OCI-LY1 (cell line): ENCODE measurements around the gene CCNC.

Experiments used
- H2AFZ ChIP-seq: fragments of 200-600 bp; sonication (generic), shearing (Covaris generic); 2 replicates; pipeline ENCODE4 v1.6.0; 2014; ENCODE audit warnings: antibody characterized with exemption, mild to moderate bottlenecking, low read length
- H3F3A ChIP-seq: fragments of 200-600 bp; sonication (generic), shearing (Covaris generic); 2 replicates; pipeline ENCODE4 v1.6.0; 2014; ENCODE audit warnings: mild to moderate bottlenecking, antibody characterized with exemption, low read length, moderate library complexity; ENCODE audit not compliant: insufficient read depth
- H3K27ac ChIP-seq: fragments of 200-600 bp; sonication (generic); 2 replicates; pipeline ENCODE4 v1.5.1; 2014; ENCODE audit warnings: low read length, mixed run types, mild to moderate bottlenecking, low read depth; ENCODE audit not compliant: poor library complexity, severe bottlenecking
- H3K27me3 ChIP-seq: fragments of 200-600 bp; sonication (generic); 2 replicates; pipeline ENCODE4 v1.6.0; 2014; ENCODE audit warnings: antibody characterized with exemption, mild to moderate bottlenecking, low read length, moderate library complexity; ENCODE audit not compliant: insufficient read depth
- H3K36me3 ChIP-seq: fragments of 200-600 bp; sonication (generic); 2 replicates; pipeline ENCODE4 v1.6.1; 2014; ENCODE audit warnings: mild to moderate bottlenecking, antibody characterized with exemption, low read length, moderate library complexity, mixed read lengths; ENCODE audit not compliant: insufficient read depth
- H3K4me1 ChIP-seq: fragments of 200-600 bp; sonication (generic); 2 replicates; pipeline ENCODE4 v1.5.1; 2014; ENCODE audit warnings: mild to moderate bottlenecking, low read length, moderate library complexity; ENCODE audit not compliant: insufficient read depth, severe bottlenecking
- H3K4me2 ChIP-seq: fragments of 200-600 bp; sonication (generic), shearing (Covaris generic); 2 replicates; pipeline ENCODE4 v1.6.1; 2014; ENCODE audit warnings: low read length
- H3K4me3 ChIP-seq: fragments of 200-600 bp; sonication (generic); 2 replicates; pipeline ENCODE4 v1.5.1; 2014; ENCODE audit warnings: low read length, low read depth, mild to moderate bottlenecking, mixed read lengths; ENCODE audit not compliant: poor library complexity, severe bottlenecking
- H3K79me2 ChIP-seq: fragments of 200-600 bp; shearing (Covaris generic); 2 replicates; pipeline ENCODE4 v1.6.1; 2016; ENCODE audit warnings: mixed run types, low read length, mixed read lengths; ENCODE audit not compliant: insufficient read depth
- H3K9ac ChIP-seq: fragments of 200-600 bp; sonication (generic), shearing (Covaris generic); 2 replicates; pipeline ENCODE4 v1.6.1; 2014; ENCODE audit warnings: mild to moderate bottlenecking, low read length, mixed read lengths
- H3K9me2 ChIP-seq: fragments of 200-600 bp; sonication (generic), shearing (Covaris generic); 2 replicates; pipeline ENCODE4 v1.6.1; 2014; ENCODE audit warnings: low read depth, mild to moderate bottlenecking, low read length, mixed read lengths
- H3K9me3 ChIP-seq: fragments of 200-600 bp; shearing (Covaris generic); 2 replicates; pipeline ENCODE4 v1.6.1; 2014; ENCODE audit warnings: low read length, mixed read lengths
- H4K20me1 ChIP-seq: fragments of 200-600 bp; sonication (generic), shearing (Covaris generic); 2 replicates; pipeline ENCODE4 v1.6.0; 2016; ENCODE audit warnings: mild to moderate bottlenecking, low read length; ENCODE audit not compliant: insufficient read depth
- EZH2 ChIP-seq: fragments of 200-600 bp; sonication (generic), shearing (Covaris generic); IDR thresholded peaks from 2 replicates; pipeline ENCODE4 v1.8.0; 2017; ENCODE audit warnings: borderline replicate concordance, mixed run types, mild to moderate bottlenecking, antibody characterized with exemption, low read length, moderate library complexity, mixed read lengths
- TF ChIP-seq, protein P1 (sequence below): fragments of 200-600 bp; sonication (generic), shearing (Covaris generic); IDR thresholded peaks from 2 replicates; pipeline ENCODE4 v1.5.1; 2017; ENCODE audit warnings: mild to moderate bottlenecking, antibody characterized with exemption, low read length, moderate library complexity, mixed read lengths

CCNC gene

DNA sequence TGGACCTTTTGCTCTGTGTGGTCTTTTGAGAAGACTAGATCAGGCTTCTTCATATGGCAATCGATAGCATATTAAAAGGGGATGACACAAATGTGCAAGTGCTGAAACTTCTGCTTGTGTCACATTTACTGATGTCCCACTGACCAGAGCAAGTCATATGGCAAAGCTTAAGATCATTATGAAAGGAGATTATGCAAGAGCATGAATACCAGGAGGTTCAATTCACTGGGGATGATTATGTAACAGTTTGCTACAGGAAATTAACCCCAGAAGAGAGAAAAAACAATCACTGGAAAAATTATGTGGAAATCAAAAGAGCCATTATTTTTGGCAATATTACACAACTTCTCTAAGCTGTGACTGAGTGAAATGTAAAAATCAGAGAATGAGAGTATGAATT, 24.4 kb upstream of the CCNC start:
- Histone ChIP-seq H3K4me3 (no peak overlapping the region), H3F3A (no peaks in the 10 kb centered on the region), H3K4me1 (no peaks in the 10 kb centered on the region), H2AFZ (no peak overlapping the region), H3K9me3 (no peaks in the 10 kb centered on the region), H3K79me2 (no peaks in the 10 kb centered on the region), H3K4me2 (no peak overlapping the region), H3K27me3 (peaks cover 7% of the 10 kb centered on the region; the same call in 1 of the 2 replicates), H3K9ac (no peak overlapping the region), H3K9me2 (no peaks in the 10 kb centered on the region), H4K20me1 (no peaks in the 10 kb centered on the region), H3K36me3 (no peaks in the 10 kb centered on the region), H3K27ac (no peak overlapping the region)
- TF ChIP-seq, protein P1, sequence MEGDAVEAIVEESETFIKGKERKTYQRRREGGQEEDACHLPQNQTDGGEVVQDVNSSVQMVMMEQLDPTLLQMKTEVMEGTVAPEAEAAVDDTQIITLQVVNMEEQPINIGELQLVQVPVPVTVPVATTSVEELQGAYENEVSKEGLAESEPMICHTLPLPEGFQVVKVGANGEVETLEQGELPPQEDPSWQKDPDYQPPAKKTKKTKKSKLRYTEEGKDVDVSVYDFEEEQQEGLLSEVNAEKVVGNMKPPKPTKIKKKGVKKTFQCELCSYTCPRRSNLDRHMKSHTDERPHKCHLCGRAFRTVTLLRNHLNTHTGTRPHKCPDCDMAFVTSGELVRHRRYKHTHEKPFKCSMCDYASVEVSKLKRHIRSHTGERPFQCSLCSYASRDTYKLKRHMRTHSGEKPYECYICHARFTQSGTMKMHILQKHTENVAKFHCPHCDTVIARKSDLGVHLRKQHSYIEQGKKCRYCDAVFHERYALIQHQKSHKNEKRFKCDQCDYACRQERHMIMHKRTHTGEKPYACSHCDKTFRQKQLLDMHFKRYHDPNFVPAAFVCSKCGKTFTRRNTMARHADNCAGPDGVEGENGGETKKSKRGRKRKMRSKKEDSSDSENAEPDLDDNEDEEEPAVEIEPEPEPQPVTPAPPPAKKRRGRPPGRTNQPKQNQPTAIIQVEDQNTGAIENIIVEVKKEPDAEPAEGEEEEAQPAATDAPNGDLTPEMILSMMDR: no peak
- no peak for TF ChIP-seq EZH2

DNA sequence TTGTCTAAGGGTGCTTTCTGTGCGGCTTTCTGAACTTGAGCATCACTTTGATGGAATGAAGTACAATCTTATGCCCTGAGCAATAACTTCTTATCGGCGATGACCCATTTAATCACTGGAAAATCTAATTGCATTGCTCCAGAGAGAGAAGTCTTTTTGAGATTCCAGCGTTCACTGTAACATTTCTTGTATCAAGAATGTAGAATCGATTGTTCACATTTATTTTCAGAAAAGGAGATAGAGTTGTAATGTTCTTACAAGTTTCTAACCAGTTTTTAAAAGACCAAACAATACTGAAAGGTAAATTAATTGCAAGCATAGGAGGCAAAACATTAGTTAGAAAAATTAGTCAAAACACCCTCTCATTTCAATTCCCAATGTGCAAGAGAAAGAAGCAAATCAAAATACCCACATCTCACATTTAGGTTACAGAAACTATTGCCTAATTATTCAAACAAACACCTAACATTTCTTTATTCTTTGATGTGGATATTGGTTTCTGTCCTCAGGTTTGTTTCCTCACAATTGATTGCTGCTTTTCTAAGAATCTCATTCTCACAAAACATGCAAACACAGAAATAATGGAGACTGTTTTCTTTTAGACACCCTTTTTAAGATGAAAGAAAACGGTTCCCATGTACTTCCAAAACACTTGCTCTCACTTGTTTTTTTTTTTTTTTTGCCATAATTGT, 23.4 kb upstream of the CCNC start:
- Histone ChIP-seq H3K79me2 (no peaks in the 10 kb centered on the region), H3K4me1 (no peaks in the 10 kb centered on the region), H3K9me3 (no peaks in the 10 kb centered on the region), H3K9ac (no peak overlapping the region), H3K9me2 (no peaks in the 10 kb centered on the region), H3F3A (no peaks in the 10 kb centered on the region), H2AFZ (no peak overlapping the region), H3K4me3 (no peak overlapping the region), H3K4me2 (no peak overlapping the region), H4K20me1 (no peaks in the 10 kb centered on the region), H3K27me3 (peaks cover 9% of the 10 kb centered on the region; the same call in 1 of the 2 replicates), H3K27ac (no peak overlapping the region), H3K36me3 (no peaks in the 10 kb centered on the region)
- no peak for TF ChIP-seq EZH2
- TF ChIP-seq, protein P1: no peak

DNA sequence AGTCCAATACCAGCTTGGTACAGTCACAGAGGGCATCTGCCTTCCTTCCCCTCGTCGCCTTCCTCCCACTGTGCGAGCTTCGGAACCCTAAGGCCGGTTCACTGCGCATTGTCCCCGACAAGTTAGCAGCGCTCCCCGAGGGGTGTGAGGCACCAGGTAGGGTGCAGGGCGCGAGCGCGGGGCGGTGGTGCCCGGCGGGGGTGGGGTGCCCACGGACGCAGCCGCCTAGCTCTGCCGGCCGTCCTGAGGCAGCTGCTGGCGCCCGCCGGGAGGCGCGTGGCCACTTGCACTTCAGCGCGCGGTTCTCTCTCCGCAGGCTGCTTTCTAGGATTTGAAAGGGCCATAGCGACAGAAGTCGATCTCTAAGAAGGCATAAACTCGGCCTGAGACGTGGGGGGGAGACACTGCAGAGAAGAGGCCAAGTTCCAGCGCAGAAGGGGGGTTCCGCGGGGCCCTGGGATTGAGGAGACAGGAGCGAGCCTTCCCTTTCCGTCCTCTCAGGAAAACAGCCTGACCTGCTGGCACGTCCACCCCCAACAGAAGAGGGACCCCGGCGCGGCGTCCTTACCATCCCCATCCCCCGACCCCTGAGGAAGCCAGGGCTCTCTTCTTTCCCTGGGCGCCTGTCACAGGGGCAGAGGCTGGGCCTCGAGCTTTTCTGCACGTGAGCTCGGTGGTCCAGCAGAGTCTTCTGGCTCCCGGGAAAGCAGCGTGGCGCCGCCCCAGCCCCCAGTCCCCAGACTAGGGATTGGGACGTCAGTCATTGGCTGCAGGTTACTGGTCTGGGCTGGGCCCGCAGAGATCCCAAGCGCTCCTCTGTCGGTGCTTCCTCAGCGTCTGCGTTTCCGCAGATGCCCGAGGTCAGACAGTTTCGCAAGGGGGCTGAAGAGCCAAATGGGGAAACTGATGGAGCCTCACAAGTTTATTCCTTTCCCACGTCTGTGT, 22.5 kb upstream of the CCNC start:
- no peaks in the 10 kb centered on the region for H3K79me2 ChIP-seq
- no peak overlapping the region for H3K9ac ChIP-seq
- no peak overlapping the region for H3K27ac ChIP-seq
- TF ChIP-seq, protein P1: no peak
- no peak for TF ChIP-seq EZH2
- H3F3A ChIP-seq: no peaks in the 10 kb centered on the region
- no peaks in the 10 kb centered on the region for H4K20me1 ChIP-seq
- no peaks in the 10 kb centered on the region for H3K4me1 ChIP-seq
- H3K9me3 ChIP-seq: no peaks in the 10 kb centered on the region
- H3K9me2 ChIP-seq: no peaks in the 10 kb centered on the region
- no peak overlapping the region for H3K4me2 ChIP-seq
- no peak overlapping the region for H3K4me3 ChIP-seq
- H3K36me3 ChIP-seq: no peaks in the 10 kb centered on the region
- H2AFZ ChIP-seq: no peak overlapping the region
- H3K27me3 ChIP-seq: peaks cover 5% of the 10 kb centered on the region; the same call in 1 of the 2 replicates
